ENCODE data around the gene EPHA4.
"Not testable (repeated sequence)": the region's sequence is repeated elsewhere in the genome, so short reads cannot be mapped to it uniquely, and the experiment has no call there.

Gene EPHA4

GRCh38 chr2:221539246-221539645, 32.9 kb downstream of the EPHA4 start:
- DNase-seq (ENCODE audit: low spot score): no peak

DNA sequence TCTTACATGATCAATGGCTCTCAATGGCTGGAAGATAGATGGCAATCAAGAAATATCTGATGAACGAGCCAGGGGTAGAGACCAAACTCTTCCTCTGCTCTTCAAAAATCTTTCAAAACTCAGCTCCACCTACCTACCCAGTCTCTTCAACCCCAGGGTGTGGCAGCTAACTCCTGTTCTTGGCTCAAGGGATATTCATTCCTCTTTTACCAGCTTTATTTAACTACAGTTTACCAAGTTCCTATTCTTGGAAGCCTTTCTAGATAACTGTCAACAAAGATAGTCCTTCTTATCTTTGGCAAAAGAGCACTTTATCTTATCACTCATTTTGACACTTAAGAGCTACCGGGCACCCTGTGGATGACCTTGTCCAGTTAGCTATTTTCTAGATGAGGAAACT, 36.3 kb downstream of the EPHA4 start:
- DNase-seq (ENCODE audit: low spot score): no peak

GRCh38 chr2:221533299-221533698, 38.8 kb downstream of the EPHA4 start:
- DNase-seq (ENCODE audit: low spot score): no peak

DNA sequence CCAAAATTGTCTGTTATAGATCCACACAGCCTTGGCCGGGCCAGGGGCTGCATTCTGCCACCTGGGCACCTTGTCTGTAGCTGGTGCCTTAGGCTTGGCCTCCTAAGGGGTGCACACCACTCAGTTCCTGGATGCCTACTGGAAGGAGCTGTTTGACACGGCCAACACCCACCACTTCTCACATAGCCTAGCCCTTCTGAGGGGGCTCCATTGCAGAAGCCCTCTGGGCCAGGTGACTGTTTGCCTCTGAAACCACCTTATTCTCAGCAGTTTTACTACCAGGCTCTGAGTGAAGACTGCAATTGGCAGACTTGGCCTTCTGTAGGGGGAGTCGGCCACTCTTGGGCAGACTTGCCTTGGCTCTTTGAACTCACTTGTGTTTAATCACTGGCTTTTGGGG, 39.5 kb downstream of the EPHA4 start:
- DNase-seq (ENCODE audit: low spot score): no peak

DNA sequence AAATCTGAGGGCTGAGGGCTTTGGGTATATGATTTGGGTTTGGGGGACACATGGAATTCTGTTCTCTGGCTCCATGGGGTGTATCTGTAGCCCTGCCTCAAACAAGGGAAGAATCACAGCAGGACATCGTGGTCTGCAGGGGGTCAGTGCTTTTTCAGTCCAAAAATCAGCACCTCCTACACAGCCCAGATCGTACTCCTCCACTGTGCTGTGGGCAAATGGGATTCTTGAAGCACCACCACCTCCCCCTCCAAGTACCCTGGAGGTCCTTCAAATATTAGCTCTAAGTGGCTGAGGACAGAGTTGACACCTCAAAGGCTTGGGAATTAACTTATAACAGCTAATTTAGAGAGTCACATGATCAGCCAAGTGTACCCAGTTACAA, 41.5 kb downstream of the EPHA4 start:
- no peak for DNase-seq (ENCODE audit: low spot score)

DNA sequence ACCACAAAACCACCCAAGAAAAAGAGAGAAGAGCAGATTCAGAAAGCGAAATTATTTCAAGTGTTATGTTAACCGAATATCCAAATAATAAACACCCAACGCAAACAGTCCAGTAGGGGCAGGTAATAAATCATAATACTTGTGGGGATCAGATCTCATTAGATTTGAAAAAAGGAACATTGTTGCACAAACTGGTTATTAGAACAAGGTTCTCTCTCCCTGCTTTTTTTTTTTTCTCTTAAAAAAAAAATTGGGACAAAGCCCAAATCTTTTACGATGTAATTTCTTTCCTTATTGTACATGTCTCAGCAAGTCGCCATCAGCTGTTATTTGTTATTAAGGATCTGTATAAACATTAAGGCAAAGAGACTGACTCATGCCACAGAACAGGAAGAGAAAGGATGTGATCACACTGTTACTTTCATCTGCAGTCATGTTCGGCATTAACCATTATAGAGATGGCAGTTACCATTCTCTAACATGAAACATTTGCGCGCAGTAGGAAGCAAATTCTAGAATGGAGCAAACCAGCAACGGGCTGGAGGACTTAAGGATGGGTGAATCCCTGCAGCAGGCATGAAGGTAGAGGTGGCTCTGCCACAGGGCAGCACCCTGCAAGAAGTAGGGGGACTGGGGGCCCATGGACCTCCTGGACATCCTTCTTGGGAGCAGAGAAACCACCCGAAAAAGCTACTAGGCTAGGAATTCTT, 42.0 kb downstream of the EPHA4 start:
- peak; percentile 75 for DNase-seq (ENCODE audit: low spot score)

DNA sequence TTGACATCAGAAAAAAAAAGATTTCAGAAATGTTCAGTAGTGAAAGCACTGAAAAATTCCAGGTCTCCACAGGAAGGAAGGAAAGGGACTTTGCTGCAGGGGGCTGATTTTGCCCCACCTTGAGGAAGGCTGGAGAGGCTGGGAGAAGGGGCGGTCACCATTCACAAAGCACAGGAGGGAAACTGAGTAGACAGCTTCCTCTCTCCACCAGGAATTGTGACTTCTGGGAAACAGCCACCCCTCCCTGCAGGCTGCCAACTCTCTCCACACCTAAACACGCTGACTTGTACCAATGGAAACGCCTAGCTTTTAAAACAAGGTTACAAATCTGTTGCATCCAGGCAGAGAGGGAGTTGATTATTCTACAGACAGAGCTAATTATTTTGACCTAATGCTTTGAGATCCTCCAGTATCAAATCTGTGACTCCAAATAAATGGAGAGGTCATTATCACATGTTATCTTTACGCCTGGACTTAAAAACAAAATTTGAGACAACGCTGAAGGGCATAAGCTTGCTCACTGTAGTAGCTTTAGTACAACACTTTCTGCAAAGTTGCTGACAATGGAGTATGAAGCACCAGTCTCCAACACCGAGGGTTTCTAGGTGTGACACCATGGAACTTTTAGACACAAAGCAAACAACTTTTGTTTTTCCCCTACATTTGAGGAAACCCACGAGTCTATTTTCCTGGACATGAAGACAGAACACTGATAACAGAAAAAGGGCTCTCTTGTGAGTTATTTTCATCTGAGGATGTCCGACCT, 42.7 kb downstream of the EPHA4 start:
- DNase-seq (ENCODE audit: low spot score): no peak

- DNase-seq (ENCODE audit: low spot score): no peak
Observed at GRCh38 chr2:221527776-221528309, 44.3 kb downstream of the EPHA4 start.

DNA sequence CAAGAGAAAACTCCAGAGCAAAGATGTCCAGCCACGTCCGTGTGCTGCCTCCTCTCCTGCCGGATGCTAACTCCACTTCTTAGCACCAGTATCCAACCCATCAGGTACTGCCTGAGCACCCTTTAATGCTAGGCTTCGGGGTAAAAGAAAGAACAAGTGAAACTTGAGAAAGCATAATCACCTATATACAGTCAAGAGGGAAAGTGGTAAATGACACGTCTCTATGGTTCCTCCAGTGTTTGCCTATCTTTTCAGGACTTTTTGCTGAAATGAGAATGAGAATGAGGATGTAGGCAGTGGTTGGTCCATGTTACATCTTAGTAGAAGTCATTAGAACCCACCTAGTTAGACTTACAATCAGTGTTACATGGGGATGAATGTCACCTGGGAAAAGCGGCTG, 47.9 kb downstream of the EPHA4 start:
- DNase-seq (ENCODE audit: low spot score): no peak

DNA sequence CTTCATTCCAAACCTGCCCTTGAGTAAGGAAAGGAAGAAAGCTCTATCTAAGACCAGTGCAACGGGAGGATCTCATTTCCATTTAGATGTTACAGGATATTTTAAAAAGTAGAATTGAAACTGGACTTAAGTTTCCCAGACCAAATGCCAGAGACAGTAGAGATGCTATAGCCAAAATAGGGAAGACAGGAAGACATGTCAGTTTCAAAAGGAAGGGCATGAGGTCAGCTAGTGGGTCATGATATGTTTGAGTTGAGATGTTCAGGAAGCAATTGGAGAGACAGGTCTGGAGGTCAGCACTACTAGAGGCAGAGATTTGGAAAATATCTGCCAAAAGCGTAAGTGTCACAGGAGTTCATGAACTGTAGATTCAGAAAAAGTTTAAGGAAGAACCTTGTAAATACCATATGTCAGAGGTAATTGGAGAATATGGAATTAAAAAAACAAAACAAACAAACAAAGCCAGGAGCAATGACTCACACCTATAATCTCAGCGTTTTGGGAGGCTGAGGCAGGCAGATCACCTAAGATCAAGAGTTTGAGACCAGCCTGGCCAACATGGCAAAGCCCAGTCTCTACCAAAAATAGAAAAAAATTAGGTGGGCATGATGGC, 50.8 kb downstream of the EPHA4 start:
- no peak for DNase-seq (ENCODE audit: low spot score)

- DNase-seq (ENCODE audit: low spot score): no peak
Observed at GRCh38 chr2:221518935-221519625, 53.0 kb downstream of the EPHA4 start.

GRCh38 chr2:221518201-221518934, 53.7 kb downstream of the EPHA4 start:
- DNase-seq (ENCODE audit: low spot score): peak; percentile 55

DNA sequence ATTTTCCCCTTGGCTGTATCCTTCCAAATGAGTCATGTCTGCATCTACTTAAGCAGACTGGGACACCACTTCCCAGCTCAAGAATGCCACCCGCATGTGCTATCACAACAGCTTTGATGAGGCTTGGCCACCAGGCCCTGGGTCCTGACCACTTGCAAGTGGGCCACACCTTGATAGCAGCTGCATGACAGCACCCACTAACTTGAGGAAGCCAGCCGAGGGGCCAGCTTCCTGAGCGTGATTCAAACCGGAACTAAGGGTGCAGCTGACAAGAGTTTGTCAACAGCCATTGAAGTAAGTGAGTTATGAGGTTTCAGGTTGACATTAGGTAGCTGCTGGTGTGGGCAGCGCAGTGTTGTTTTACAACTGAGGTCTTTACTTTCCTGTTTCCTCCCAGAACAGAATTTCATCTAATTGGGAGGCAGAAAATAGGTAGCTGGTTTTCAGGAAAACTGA, 54.4 kb downstream of the EPHA4 start:
- DNase-seq (ENCODE audit: low spot score): peak; percentile 84

- DNase-seq (ENCODE audit: low spot score): no peak
Observed at GRCh38 chr2:221517146-221517695, 54.9 kb downstream of the EPHA4 start.

DNA sequence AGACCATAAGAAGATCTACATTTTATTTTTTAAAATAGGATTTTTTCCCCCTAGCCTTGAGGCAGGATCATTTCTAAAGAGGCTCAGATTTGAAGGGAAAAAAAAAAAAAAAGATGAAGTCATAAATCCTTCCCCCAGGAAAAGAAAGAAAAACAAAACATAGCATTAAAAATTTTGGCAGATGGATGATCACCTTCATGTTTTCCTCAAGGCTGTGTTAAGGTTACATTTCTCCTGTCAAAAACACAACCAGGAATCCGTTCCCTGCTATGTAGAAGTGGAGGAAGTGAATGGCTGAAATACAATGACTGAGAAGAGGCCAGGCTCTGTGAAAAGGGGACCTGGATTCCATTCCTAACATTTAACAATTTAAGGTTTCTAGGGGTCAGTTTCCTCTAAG, 56.2 kb downstream of the EPHA4 start:
- DNase-seq (ENCODE audit: low spot score): no peak

DNA sequence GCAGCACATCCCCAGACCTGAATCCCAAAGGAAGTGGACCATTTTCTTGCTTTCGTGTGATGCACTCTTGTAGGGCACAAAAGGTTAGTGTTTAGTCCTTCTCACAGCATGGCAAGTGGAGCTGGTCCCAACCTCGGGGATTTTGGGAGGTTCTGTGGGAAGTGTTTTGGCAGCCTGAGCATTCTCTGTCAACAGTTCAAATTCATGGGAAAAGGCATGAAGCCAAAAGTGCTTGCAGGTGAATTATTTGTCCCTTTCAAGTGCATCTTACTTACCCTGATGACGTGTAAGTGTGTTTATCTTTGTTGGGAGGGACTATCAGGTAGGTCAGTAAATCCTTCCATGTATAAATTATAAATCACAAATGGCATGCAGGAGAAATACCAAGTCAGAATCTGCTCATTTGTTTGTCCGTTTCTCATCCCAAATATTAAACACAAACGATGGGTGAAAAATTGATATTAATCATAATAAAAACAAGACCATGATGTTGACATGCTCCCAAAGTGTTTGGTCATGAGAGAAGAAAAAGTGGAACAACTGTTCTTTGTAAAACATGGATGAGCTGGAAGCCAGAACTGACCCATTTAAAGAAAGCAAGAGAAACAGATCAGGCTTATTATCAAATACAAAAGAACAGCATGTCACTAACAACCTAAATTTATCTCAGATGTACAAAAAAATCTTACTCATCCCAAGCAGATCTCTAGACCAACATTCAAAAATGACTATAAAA, 57.6 kb downstream of the EPHA4 start:
- DNase-seq (ENCODE audit: low spot score): no peak

DNA sequence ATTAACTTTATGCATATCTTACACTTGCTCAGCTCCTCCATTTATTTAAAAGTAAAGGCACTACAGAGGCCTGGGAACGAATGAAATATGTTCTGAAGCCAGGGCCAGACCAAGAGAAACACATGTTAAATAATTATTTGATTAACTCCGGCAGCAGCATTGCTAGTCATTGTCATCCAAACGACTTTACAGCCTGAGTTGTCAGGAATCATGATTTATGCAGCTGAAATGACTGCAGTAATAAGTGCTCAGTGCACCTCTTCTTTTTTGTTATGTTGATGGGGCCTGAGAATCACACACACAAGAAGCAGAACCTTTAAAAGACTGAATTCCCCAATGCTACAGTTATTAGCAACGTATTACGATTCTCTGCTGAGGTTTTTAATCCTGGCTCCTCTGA, 58.9 kb downstream of the EPHA4 start:
- DNase-seq (ENCODE audit: low spot score): no peak

DNA sequence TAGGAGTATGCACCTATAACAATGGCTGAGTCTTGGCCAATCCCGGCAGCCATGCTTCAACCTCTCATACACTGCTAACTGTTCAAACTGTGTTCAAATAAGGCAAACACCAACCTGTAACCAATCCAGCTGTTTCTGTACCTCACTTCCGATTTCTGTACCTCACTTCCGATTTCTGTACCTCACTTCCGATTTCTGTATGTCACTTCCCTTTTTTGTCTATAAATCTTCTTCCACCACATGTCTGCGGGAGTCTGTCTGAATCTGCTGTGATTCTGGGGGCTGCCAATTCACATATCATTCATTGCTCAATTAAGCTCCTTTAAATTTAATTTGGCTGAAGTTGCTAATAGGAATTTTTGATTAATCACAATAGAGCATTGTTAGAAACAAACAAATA, 60.8 kb downstream of the EPHA4 start:
- DNase-seq (ENCODE audit: low spot score): not testable (repeated sequence)

DNA sequence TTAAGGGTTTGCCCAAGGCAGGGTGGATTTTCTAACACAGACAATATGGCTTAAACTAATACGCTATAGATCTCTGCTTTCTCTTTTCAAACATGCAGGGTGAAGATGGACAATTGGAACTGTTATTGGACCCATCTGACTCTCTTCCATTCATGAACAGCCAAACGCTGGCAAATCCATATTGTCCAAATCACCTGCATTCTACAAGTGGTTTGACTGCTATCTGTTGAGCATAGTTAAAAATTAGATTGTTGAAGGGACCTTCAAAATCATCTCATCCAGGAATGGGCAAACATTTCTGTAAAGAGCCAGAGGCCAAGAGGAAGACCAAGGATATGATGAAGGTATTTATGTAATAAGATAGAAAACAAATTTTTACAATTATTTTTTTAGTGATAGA, 65.6 kb downstream of the EPHA4 start:
- no peak for DNase-seq (ENCODE audit: low spot score)

- DNase-seq (ENCODE audit: low spot score): no peak
Observed at GRCh38 chr2:221505605-221506004, 66.5 kb downstream of the EPHA4 start.

DNA sequence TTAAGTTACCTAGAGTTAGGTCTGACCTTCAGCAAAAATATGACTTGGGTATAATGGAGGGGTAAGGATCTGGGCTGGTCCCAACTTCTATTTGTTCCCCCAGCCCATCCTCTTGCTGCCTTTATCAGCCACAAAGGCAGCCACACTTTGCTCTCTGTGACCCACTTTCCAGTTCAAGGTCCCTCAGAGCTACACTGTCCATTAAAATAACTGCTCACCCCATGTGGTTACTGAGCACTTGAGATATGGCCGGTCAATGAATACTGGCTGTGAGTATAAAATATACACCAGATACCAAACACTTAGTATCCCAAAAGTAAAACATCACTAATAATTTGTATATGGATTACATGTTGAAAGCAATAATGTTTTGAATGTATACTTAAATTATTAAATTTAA, 67.2 kb downstream of the EPHA4 start:
- DNase-seq (ENCODE audit: low spot score): no peak

All from kidney tubule cell (primary cell).